ENCODE measurements around the gene ANKRD33B.

DNA sequence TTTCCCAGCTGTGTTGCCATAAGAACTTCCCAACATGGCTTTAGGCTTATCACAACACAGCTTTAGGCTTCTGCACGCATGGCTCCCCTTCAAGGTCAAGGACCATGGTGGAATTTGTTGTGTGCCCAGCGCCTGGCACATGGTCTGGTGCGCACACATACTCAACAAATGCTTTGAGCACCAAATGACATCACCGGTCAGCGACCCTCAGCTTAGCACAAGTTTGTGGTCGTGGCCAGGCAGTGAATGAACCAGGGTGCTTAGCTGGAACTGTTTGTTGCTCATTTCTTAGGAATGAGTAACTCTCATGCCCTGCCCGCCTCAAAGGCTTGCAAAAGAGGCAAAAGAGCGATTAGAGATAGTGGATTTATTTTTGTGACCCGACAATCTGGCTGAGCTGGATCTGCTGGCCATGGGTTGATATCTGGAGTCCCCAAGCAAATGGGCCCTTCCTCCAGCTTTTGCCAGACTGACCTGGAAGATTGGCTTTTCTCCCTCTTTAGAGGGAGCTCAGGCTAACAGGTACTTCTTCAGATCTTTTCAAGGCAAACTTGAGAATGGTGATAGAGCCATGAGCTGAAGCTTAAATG is 138.3 kb downstream of the ANKRD33B start:
- TF ChIP-seq, protein P1, sequence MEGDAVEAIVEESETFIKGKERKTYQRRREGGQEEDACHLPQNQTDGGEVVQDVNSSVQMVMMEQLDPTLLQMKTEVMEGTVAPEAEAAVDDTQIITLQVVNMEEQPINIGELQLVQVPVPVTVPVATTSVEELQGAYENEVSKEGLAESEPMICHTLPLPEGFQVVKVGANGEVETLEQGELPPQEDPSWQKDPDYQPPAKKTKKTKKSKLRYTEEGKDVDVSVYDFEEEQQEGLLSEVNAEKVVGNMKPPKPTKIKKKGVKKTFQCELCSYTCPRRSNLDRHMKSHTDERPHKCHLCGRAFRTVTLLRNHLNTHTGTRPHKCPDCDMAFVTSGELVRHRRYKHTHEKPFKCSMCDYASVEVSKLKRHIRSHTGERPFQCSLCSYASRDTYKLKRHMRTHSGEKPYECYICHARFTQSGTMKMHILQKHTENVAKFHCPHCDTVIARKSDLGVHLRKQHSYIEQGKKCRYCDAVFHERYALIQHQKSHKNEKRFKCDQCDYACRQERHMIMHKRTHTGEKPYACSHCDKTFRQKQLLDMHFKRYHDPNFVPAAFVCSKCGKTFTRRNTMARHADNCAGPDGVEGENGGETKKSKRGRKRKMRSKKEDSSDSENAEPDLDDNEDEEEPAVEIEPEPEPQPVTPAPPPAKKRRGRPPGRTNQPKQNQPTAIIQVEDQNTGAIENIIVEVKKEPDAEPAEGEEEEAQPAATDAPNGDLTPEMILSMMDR (IDR thresholded peaks at IDR 0.05 in 8 of 11, conservative IDR thresholded peaks at IDR 0.05 in 3 of 11) = no peak
- no peak for TF ChIP-seq POLR2AphosphoS5 (IDR thresholded peaks at IDR 0.05)
